Activated gamma-delta T cell treated with anti-CD3 and anti-CD28 coated beads, Interleukin-2, amount 50 U/mL, for 16 hours (primary cell): ENCODE data around the gene KCNK17.

Experiments used
- DNase-seq: peaks from one replicate; pipeline ENCODE4 v3.0.0-alpha.2; 2020; ENCODE audit warnings: low read depth

KCNK17 gene, protein sequence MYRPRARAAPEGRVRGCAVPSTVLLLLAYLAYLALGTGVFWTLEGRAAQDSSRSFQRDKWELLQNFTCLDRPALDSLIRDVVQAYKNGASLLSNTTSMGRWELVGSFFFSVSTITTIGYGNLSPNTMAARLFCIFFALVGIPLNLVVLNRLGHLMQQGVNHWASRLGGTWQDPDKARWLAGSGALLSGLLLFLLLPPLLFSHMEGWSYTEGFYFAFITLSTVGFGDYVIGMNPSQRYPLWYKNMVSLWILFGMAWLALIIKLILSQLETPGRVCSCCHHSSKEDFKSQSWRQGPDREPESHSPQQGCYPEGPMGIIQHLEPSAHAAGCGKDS

DNA sequence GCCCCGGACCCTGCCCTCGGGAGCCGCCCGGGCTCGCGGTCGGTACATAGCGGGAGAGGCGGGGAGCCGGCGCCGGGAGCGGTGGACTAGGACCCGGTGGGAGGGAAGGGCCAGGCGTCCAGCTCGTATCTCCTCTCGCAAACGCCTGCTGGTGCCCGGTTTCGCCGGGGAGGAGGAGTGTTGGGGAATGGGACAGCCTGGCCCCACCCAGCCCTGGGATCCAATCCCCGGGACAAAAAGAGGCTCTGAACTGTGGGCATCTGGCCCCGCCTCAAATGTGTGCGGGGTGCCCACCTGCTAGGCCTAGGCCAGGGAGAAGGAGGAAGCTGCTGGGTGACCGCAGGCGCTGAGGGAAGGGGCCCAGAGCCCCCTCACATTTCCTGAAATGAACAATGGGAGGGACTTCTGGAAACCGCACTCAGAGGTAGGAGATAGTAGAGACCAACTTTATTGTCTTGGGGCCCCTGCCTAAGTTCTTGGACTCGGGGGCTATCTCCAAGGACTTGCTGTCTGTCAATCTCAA, at the start of gene KCNK17:
Gene KCNK17, minus strand, starts transcription at position 147 of the 523 bp plus-strand sequence. Its CDS starts 99 bp downstream, at position 48.
- DNase-seq: no peak

DNA sequence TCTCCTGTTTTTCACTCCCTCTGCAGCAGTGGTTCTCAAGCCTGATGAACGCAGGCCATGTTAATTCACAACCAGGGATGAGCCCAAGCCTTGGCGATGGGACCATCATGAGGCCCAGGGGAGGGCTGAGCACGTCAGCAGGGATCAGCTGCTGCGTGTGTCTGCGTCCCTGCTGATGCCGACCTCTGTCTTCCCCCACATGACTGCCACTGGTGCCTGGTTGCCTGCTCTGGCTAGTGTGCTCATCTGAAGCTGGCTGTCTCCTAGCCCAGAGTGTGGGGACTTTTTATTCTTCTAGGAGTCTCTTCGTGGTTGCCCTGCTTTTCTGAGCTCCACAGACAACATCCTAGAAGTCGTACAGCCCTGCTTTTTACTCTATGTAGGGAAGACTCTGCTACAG, 49.1 kb upstream of the KCNK17 start:
- DNase-seq: no peak

DNA sequence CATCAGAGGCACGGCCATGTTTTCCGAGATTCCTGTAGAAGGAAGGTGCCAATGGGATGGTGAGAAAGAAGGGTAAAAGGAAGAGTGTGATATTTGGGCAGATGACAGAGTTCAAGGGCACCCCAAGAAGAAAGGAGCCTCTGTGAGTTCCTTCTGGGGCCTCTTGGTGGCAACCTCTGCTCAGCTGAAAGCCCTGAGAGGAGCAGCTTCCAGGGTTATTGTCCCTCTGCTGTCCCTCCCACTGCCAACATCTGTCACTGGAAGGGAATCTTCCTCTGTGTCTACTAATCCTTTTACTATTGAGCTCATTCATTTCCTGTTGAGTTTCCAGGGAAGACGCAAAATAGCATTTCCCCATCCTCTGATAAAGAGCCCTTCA, 48.3 kb upstream of the KCNK17 start:
- DNase-seq: no peak

DNA sequence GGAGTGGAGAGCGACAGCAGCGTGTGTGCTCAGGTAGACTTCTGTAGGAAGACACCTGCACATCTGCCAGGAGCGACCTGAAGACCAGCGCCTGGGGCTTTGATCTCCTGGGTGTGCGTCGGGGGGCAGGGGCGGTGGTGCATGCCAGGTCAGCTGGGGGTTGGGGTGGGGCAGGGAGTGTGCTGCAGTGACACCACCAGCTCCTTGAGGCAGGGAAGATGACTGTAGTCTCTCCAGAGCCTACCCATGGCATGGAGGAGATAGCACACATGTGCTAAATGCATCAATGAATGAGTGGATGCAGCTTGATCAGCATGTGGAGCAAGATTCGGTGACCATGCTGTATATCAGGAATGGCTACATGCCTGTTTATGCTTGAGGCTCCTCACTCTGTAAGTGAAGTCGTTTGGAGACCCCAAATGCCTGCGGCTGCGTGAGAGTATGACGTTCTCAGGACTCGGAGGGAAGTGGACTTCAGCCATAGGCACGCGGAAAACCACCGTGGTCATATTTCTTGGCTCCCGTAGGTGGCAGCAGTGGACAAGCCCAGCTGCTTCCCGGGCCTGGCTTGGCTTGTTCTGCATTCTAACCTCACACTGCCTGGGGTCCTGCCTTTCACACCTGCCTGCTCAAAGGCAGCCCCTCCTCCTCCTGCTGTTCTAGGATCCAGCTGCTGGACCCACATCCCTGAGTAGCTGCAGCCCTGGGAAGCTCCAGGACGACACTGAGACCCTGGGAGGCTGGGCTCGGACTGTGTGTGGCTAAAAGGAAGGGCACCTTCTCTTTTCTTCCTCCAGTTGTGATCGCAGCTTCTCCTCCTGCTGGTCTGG, 47.7 kb upstream of the KCNK17 start:
- peak; percentile 14 for DNase-seq

GRCh38 chr6:39360378-39360777, 46.2 kb upstream of the KCNK17 start:
- DNase-seq: no peak

DNA sequence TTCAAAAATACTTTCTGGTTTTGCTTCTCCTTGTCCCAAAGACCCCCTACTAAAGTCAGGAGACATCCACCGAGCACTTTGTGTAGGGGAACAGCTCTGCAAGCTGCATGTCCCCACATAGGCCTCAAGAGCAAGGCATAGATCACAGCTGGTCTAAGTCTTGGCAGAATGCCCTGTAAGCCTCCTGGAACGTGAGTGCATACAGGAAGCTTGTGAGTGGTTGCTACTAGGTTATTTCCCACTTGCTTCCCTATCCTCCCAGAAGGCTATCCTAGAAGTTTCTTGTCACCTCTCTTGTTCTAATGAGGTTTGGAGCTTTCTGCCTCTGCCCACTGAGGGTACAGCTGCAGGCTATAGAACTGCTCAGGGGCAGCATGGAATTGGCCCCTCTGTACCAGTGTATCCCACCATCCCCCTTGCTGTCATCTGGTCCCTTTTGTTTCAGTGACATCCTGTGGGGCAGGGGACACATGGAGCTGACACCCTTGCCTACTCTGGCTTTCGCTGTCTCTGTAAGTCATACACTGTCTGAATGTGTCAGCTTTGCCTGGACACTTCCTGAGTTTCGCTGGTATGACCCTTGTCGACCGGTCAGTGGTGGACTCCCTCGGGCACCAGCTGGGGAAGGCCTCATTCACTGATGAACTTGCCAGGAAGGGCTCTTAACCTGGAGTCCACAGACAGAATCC, 43.9 kb upstream of the KCNK17 start:
- no peak for DNase-seq

- no peak for DNase-seq
Observed at GRCh38 chr6:39353698-39354315, 39.6 kb upstream of the KCNK17 start.

DNA sequence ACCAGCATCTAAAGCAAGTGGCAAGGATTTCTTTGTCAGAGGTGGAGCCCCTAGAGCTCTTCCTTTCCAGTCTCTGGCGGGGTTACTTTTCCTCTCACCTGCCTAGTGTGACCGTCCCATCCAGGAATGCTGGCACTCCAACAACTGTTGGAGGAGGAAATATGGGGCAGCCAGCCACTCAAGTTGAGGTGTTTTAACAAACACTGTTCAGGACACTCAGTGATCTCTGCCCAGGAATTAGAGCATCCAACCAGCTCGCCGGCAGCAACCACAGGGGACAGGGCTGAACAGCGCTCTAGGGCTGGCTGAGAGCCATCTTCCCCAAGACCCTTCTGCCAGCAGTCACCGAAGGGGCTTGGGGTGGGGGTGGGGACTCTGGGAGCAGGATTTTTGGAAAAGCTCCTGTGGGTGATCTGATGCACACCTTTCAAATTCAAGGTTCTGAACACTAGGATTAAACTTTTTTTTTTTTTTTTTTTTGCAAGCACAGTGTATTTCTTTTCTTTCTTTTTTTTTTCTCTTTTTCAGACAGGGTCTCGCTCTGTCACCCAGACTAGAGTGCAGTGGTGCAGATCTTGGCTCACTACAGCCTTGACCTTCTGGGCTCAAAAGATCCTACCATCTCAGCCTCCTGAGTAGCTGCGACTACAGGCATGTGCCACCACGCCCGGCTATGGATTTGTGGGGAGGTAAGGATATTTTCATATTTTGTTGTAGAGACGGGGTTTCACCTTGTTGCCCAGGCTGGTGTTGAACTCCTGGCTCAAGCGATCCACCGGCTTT, 36.7 kb upstream of the KCNK17 start:
- DNase-seq: no peak

GRCh38 chr6:39348740-39349139, 34.5 kb upstream of the KCNK17 start:
- DNase-seq: no peak

DNA sequence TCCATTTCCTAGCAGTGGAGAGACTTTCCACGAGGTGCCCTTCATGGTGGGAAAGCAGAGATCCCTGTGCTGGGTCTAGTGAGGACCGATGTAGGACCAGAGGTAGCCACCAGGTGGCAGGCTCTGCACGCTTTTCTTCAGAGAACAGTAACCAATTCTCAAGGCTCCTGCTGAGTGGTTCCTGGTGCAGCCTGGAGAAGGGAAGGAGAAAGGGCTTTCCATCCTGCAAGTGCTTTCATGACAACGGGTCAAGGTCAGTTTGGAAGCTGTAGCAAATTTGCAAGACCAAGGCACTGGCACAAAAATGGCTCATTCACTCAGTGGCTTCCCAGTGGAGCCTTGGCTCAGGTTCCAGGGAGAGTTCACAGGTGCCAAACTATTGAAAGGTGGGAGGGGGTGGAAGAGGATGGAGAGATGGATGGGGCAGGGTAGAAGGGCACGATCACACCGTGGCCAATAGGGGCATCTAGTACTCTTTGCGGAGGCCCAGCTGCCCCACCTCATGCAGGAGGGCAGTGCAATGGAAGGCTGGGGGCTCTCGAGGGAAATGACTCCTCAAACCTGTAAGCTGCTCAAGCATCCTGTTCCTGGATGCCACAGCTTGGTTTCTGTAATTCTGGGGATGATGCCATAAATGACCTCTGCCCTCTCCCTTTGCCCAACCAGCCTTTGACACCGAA, 33.8 kb upstream of the KCNK17 start:
- DNase-seq: peak; percentile 25

- DNase-seq: no peak
Observed at GRCh38 chr6:39347206-39347605, 33.0 kb upstream of the KCNK17 start.

DNA sequence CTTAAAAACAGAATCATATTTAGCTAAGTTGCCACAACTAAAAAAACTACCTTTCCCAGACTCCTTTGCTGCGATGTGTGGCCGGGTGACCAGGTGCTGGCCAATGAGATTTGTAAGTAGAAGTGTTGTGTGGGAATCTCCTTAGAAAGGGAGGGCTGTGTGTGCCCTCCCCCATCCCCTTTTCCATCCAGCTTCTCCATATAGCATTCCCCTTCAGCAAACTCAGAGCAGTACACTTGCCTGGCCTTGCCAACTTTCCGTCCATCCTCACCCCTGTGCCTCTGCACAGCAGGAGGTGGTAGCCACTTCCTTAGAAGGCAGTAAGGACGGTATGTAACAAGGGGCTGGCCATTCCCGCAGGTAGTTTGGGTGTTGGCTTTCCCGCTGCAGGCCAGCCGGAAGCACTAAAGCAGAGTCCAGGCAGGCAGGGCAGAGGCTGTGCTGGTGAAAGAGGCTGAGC, 30.6 kb upstream of the KCNK17 start:
- no peak for DNase-seq

DNA sequence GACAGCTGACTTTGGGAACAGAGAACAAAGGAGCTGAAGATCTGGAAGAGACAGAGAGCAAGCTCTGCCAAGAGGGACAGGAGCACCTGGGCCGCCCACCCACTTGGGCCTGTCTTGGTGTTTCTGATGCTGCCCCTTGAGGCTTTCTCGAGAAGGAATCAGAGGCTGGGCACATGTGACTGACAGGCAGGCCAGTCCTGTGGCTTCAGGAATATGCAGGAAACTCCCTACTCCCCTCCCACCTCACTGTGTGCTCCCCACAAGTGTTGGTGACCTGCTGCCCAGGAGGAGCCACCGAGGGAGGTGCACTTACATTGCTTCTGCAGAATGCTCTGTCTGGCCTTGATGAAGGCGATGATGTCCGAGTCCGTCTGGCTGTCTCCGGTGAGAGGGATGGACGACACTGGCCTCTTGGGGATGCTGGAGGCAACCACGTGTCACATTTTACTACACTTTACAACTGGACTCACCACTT, 29.2 kb upstream of the KCNK17 start:
- DNase-seq: no peak

GRCh38 chr6:39342692-39343395, 28.6 kb upstream of the KCNK17 start:
- no peak for DNase-seq

DNA sequence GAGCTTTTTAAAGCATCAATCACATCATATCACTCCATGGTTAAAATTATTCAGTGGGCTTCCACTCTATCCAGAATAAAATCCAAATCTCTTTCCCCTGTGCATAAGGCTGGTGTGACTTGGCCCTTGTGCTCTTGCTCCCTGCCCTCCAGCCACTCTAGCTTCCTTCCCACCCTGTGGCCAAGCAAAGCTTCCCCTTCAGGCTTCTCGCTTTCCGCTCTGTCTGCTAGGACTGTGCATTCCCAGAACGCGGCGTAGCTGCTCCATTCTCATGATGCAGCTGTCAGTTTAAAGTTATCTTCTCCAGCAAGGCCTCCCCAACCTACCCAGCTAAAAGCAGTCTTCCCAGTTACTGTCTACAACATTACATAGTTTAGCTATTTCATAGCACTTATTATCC, 27.7 kb upstream of the KCNK17 start:
- no peak for DNase-seq

DNA sequence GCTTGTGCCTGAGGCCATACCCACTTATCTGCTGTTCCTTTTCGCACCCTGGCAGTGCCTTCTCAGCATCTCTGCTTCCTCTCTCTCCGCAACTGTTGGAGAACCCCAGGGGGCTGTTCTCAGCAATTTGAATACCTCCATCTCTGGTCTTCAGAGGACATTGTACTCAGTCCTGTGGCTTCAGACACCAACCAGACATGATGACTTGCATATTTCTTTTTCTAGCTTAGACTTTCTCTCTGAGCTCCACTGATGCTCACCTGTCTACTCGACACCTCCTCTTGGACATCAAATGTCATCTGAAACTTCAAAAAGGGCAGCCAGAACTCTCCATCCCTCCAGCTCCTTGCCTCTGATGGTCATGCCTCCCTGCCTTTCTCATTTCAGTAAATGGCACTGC, 27.1 kb upstream of the KCNK17 start:
- DNase-seq: no peak

- DNase-seq: no peak
Observed at GRCh38 chr6:39339868-39340550, 25.8 kb upstream of the KCNK17 start.

DNA sequence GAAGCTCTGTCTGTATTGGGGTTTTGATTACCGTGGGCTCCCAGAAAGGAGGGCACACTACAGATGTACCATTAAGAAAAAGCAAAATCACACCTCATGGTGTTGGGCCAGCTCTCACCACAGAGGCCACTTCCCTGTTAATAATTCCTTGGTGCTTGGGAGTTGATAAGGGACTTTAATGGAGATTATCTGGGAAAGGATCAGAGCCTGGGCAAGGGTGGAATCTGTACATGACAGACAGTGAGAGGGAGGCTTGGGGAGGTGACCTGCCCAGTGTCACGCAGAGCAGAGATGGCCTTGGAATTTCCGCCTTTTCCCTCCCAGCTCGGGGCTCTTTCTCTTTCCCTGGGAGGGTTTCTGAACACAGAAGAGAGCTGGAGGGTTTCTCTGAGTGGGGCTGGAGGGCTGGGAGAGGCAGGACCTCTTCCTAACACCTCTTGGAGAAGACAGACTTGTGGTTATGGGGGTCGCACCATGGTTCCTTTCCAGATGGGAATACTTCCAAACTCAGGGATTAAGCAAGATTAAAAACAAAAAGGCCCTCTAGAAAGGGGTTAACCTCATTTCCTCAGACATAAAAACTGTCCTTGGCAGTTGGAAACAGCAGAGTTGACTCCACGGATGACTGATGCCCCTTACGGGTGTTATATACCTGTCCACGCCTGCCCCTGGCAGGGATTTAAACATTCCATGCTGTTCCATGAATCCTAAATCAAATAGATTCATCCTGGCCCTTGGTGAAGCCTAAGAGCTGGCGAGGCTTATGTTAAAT, 25.1 kb upstream of the KCNK17 start:
- DNase-seq: no peak
